HG03175 (cell line): ENCODE data around the gene SERP1.

ENCODE experiments used
- ATAC-seq: cut with Tn5 transposase; IDR thresholded peaks from one replicate; pipeline ENCODE4 v1.9.1; 2021; ENCODE audit warnings: mild to moderate bottlenecking, moderate library complexity; ENCODE audit not compliant: unreplicated experiment

SERP1 gene

GRCh38 chr3:150546226-150547044, at the start of gene SERP1, which contains the start of gene EIF2A:
Gene SERP1 (minus strand): TSS chr3:150546496. CDS start chr3:150546135, 361 bp downstream.
Gene EIF2A (plus strand): TSS chr3:150546787. CDS start chr3:150546803, 16 bp downstream.
- peak; percentile 93 for ATAC-seq

- no peak for ATAC-seq
These were observed 47.9 kb upstream of the SERP1 start for GRCh38 chr3:150594150-150594549.

GRCh38 chr3:150589759-150590158, 43.5 kb upstream of the SERP1 start:
- no peak for ATAC-seq

- ATAC-seq = no peak
These were observed 41.9 kb upstream of the SERP1 start for GRCh38 chr3:150588027-150588830.

- ATAC-seq = peak; percentile 56
These were observed 36.7 kb upstream of the SERP1 start for GRCh38 chr3:150583028-150583427.

- peak; percentile 77 for ATAC-seq
These were observed 36.3 kb upstream of the SERP1 start for GRCh38 chr3:150582620-150583019.

GRCh38 chr3:150581174-150581573, 34.9 kb upstream of the SERP1 start:
- ATAC-seq = no peak

- no peak for ATAC-seq
These were observed 31.6 kb upstream of the SERP1 start for GRCh38 chr3:150577855-150578254.

GRCh38 chr3:150567328-150567727, 21.0 kb upstream of the SERP1 start:
- no peak for ATAC-seq

GRCh38 chr3:150564243-150564642, 17.9 kb upstream of the SERP1 start:
- ATAC-seq = no peak

GRCh38 chr3:150557725-150558124, 11.4 kb upstream of the SERP1 start:
- ATAC-seq = no peak

GRCh38 chr3:150556792-150557191, 10.5 kb upstream of the SERP1 start:
- no peak for ATAC-seq

- ATAC-seq = no peak
These were observed 9.7 kb upstream of the SERP1 start for GRCh38 chr3:150555859-150556436.

- ATAC-seq = no peak
These were observed 897 bp upstream of the SERP1 start for GRCh38 chr3:150547045-150547741.

GRCh38 chr3:150545419-150546225, 674 bp downstream of the SERP1 start:
- ATAC-seq = no peak

GRCh38 chr3:150544726-150545125, 1.6 kb downstream of the SERP1 start:
- no peak for ATAC-seq

GRCh38 chr3:150544041-150544440, 2.3 kb downstream of the SERP1 start:
- ATAC-seq = no peak

GRCh38 chr3:150543531-150543930, 2.8 kb downstream of the SERP1 start:
- ATAC-seq = no peak

- ATAC-seq = no peak
These were observed 3.2 kb downstream of the SERP1 start for GRCh38 chr3:150543128-150543527.

GRCh38 chr3:150540991-150541390, 5.3 kb downstream of the SERP1 start:
- no peak for ATAC-seq
